CD4-positive, alpha-beta T cell treated with Interferon gamma for 1 hour (primary cell): ENCODE results near the gene FUBP1.
"Not testable (repeated sequence)": the region's sequence is repeated elsewhere in the genome, so short reads cannot be mapped to it uniquely, and the experiment has no call there.

ENCODE experiments used
- DNase-seq: peaks from one replicate; pipeline ENCODE4 v3.0.0-alpha.2; 2020

Gene FUBP1

GRCh38 chr1:77978969-77979876, at the start of gene FUBP1:
Gene FUBP1, minus strand, starts transcription at chr1:77979072. Its CDS starts 68 bp downstream, at chr1:77979004.
- DNase-seq, result peak; percentile 96

- DNase-seq, result not testable (repeated sequence)
Measured at GRCh38 chr1:78021134-78021533, 42.3 kb upstream of the FUBP1 start.

- DNase-seq, result no peak
Measured at GRCh38 chr1:78019024-78019423, 40.2 kb upstream of the FUBP1 start.

GRCh38 chr1:78015148-78015547, 36.3 kb upstream of the FUBP1 start:
- no peak for DNase-seq

DNA sequence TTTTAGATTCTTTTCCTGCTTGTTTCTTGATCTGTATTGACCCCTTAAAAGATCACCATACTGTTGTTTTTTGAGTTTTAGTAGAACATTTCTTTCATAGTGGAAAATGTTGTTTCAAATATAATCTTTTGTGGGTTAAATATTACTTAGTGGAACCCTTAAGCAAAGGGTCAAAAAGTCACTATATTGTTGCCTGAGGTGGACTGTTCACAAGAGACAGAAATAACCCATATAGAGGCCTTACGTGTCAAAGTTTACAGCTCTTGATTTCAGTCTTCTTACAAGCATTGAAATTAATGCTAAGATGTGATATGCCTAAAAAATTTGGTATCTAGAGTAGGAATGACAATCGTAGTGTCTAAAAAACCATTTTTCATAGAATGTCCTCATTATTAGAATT, 32.2 kb upstream of the FUBP1 start:
- DNase-seq, result no peak

GRCh38 chr1:78009836-78010235, 31.0 kb upstream of the FUBP1 start:
- DNase-seq, result no peak

GRCh38 chr1:78009276-78009675, 30.4 kb upstream of the FUBP1 start:
- DNase-seq, result no peak

DNA sequence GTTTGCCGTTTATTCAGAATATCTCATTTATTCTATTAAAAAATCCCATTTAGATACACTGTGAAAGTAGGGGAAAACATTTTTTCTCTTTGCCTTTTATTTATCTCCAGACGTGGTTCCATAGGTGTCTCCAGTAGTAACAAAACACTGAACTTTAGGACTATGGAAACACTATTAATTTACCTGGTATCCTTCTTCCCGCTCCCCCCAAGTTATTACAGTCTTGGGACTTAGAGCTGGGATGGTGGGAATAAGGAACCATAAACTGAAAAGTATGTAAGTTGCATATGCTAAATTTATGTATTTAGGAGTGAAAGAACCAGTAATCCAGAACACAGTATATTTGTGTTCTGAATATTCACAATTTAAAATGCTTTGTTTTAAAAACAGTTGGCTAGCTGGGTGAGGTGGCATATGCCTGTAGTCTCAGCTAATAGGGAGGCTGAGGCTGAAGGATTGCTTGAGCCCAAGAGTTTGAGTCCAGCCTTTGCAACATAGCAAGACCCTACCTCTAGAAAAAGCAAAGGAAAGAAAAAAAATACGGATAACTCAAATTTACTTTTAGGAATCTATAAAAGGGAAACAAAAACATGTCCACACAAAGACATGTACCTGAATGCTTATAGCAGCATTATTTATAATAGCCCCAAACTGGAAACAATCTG, 28.9 kb upstream of the FUBP1 start:
- no peak for DNase-seq

DNA sequence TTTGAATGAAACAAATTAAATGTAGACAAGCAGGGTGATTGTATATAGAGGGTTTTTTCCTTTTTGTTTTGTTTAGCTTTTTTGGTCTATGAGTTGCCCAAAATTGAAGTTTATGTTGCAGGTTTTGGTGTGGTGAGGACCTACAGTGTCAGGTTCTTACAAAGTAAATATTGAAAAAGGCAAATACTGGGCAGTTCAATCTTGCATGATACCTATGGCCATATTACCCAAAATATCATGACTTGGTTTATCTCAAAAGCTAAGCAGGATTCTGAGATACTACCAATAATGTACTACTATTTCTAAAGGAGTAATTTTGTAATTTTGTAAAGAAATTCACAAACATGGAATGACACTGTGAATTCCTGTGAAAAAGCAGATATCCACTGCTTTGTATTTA, 27.6 kb upstream of the FUBP1 start:
- DNase-seq, result no peak

GRCh38 chr1:78005755-78006154, 26.9 kb upstream of the FUBP1 start:
- no peak for DNase-seq

- no peak for DNase-seq
Measured at GRCh38 chr1:78005448-78005722, 26.5 kb upstream of the FUBP1 start.

GRCh38 chr1:78004719-78005447, 26.0 kb upstream of the FUBP1 start, which contains the start of gene DNAJB4:
Gene DNAJB4, plus strand, starts transcription at chr1:78004939. Its CDS starts 172 bp downstream, at chr1:78005111.
- peak; percentile 83 for DNase-seq

GRCh38 chr1:78003882-78004718, 25.2 kb upstream of the FUBP1 start:
- DNase-seq, result peak; percentile 40

DNA sequence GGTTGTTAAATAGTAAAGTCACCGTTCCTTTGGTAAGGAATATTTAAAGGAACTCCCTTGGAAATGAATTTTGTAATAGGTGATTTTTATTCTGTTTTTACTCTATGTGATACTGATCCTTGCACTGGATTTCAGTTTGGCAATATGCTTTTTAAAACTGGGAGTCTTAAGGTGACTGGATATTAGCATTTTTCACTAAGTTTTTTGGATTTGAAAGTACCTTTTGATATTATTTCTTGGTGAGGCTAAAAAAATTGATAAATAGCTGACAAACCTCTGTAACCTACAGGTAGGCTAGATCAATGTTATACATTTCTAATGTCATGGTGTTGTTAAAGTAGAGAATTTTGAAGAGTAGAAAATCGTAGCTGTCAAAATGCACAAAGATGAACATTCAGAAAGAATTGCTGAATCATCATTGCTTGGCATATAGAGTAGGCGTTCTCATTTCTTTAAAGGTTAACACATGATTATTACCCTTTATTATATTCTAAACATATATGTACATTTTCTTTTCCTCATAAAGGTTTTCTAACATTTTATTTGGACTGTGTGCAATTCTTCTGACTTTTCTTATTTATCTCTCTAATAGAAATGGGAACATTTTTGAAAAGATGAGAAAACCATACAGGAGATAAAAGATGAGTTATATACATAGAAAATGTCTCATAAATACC, 24.3 kb upstream of the FUBP1 start:
- DNase-seq, result no peak

- not testable (repeated sequence) for DNase-seq
Measured at GRCh38 chr1:78000536-78000935, 21.7 kb upstream of the FUBP1 start.

DNA sequence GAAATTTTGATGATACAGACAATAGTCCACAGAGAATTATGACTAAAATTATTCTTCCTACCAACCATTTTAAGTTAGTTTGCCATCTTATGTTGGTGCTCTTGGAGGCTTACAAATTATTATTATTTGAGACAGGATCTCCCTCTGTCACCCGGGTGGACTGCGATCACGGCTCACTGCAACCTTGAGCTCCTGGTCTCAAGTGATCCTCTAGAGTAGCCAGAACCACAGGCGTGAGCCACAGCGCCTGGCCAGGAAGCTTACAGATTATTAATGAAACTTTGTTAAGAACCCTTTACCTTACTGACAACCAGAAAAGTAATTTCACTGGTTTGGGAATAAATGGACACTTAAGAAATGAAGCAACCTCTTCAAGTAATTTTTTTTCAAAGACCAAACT, 17.9 kb upstream of the FUBP1 start:
- DNase-seq, result no peak

GRCh38 chr1:77994117-77994705, 15.3 kb upstream of the FUBP1 start:
- no peak for DNase-seq

GRCh38 chr1:77991638-77992037, 12.8 kb upstream of the FUBP1 start:
- DNase-seq, result no peak

- no peak for DNase-seq
Measured at GRCh38 chr1:77990629-77991204, 11.8 kb upstream of the FUBP1 start.

GRCh38 chr1:77989744-77990143, 10.9 kb upstream of the FUBP1 start:
- no peak for DNase-seq

DNA sequence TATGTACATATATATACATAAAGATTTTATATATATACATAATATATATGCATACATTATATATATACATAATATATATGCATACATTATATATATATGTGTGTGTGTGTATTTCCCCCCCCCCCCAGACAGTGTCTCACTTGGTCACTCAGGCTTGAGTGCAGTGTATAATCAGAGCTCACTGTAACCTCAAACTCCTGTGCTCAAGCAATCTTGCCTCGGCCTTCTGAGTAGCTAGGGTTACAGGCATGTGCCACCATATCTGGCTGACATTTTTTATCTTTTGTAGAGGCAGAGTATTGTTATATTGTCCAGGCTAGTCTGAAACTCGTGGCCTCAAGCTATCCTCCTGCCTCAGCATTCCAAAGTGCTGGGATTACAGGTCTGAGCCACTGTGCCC, 9.0 kb upstream of the FUBP1 start:
- DNase-seq, result no peak
